HG03280 (cell line): ENCODE results near the gene DQX1.
"Not testable (repeated sequence)": the region's sequence is repeated elsewhere in the genome, so short reads cannot be mapped to it uniquely, and the experiment has no call there.

ENCODE experiments used
- ATAC-seq: cut with Tn5 transposase; IDR thresholded peaks from one replicate; pipeline ENCODE4 v1.9.1; 2021; ENCODE audit warnings: mild to moderate bottlenecking, moderate library complexity; ENCODE audit not compliant: unreplicated experiment

Gene DQX1

DNA sequence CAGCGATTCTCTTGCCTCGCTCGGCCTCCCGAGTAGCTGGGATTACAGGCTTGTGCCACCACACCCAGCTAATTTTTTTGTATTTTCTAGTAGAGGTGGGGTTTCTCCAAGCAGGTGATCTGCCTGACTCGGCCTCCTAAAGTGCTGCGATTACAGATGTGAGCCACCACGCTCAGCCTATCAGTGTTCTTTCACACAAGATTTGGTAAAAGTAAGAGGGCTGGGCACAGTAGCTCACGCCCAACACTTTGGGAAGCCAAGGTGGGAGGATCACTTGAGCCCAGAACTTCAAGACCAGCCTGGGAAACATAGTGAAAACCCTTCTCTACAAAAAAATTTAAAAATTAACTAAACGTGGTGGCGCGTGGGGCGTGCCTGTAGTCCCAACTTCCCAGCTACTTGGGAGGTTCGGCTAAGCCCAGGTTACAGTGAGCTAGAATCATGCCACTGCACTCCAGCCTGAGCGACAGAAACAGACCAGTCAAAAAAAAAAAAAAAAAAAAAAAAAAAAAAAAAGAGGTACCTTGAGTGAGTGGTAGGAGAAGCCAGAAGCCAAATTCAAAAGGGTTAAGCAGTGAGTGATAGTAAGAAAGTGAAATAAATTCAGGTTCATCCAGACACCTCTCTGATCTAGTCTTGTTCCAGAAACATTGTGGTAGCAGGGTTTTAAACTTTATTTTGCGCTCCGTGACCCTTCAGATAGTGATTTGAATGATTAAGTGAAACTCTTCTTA is 54.5 kb downstream of the DQX1 start:
- ATAC-seq, result no peak

DNA sequence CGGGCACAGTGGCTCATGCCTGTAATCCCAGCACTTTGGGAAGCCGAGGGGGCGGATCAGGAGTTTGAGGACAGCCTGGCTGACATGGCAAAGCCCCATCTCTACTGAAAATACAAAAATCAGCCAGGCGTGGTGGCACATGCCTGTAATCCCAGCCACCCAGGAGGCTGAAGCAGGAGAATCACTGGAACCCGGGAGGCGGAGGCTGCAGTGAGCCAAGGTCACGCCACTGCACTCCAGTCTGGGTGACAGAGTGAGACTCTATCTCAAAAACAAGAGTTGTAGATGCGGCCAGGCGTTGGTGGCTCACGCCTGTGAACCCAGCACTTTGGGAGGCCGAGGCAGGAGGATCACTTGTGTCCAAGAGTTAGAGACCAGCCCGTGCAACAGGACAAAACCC is 55.3 kb downstream of the DQX1 start:
- ATAC-seq, result not testable (repeated sequence)
